ENCODE measurements around the gene KDM4C. TPM values are rescaled to one million over a fixed set of nuclear protein-coding genes. Genes with fewer than 3 reads are reported as not detected.
"Not testable (repeated sequence)": the region's sequence is repeated elsewhere in the genome, so short reads cannot be mapped to it uniquely, and the experiment has no call there.

KDM4C gene
- total RNA-seq, 2 donors from 2014 or later, result 45.4 to 59.9 TPM

DNA sequence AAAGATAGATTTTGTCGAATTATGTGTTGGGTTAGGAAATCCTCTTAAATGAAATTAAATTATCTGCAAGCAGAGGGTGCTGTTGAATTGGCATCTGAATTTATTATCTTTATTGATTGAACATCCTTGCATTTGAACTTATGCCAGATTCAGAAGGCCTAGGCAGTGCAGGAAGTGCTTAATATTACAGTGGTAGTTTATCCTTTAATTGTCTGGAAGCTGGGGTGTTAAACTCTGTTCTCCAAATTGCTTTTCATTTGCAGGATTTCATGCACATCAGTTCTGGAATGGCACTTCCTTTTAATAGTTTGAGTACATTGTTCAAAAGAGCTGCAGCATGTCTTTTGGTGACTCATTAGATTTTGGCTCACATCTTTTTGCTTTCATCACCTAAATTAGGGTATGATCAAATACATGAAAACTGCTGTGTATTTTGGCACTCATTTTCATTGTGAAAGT is 186.3 kb downstream of the KDM4C start:
- ATAC-seq, result no peak
- H3K27ac Mint-ChIP-seq, result no peak overlapping the region
- H3K36me3 Mint-ChIP-seq, result peaks cover 0 to 2% of the 10 kb centered on the region in 2 donors
- H3K9me3 Mint-ChIP-seq, result no peaks in the 10 kb centered on the region
- DNase-seq (ENCODE audit: low spot score in 2 of 2), result no peak

GRCh38 chr9:6944896-6945295 is 187.1 kb downstream of the KDM4C start:
- Mint-ChIP-seq H3K36me3 (peaks cover 0 to 10% of the 10 kb centered on the region in 2 donors), H3K27ac (peak overlapping the region in 1 of 2 donors; percentile 0), H3K9me3 (no peaks in the 10 kb centered on the region)
- ATAC-seq (peak in 1 of 2 donors; percentile 62), DNase-seq (ENCODE audit: low spot score in 2 of 2) (no peak)

- ATAC-seq, result no peak
- no peak overlapping the region for H3K27ac Mint-ChIP-seq
These were observed 188.0 kb downstream of the KDM4C start for GRCh38 chr9:6945816-6946215.

DNA sequence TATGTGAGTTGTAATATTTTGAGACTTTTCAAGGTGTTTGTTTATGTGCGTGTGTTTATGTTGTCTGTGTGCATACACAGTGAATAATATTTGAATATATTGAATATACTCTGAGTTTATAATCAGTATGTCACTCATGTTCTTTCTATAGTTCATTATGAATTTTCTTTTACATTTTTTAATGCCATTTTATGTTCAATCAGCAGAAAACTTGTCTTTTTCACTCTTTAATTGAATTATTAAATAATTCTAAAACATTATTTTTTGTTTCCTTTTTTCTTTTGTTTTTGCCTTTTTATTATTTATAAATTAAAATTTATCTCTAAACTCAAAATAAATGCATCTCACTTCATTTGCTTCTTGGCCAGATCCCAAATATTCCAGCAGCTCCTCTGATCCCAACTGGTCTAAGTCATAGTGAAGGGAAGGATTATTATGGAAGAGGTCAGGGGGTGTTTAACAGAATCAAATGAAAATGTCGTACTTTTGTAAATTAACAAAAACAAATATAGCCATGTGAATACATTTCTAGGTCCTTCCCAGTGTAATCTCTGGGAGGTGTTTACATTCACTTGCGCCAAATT is 188.9 kb downstream of the KDM4C start:
- peaks cover 7 to 16% of the 10 kb centered on the region in 2 donors for H3K36me3 Mint-ChIP-seq
- ATAC-seq (no peak), DNase-seq (ENCODE audit: low spot score in 2 of 2) (no peak)
- no peaks in the 10 kb centered on the region for H3K9me3 Mint-ChIP-seq
- H3K27ac Mint-ChIP-seq, result no peak overlapping the region

More at GRCh38 chr9:6945816-6946215, 188.0 kb downstream of the KDM4C start:
- DNase-seq (ENCODE audit: low spot score in 2 of 2), result no peak
- Mint-ChIP-seq H3K36me3 (peaks cover 7 to 16% of the 10 kb centered on the region in 2 donors), H3K9me3 (no peaks in the 10 kb centered on the region)

- ATAC-seq; H3K27ac Mint-ChIP-seq; H3K9me3 Mint-ChIP-seq; DNase-seq (ENCODE audit: low spot score in 2 of 2): not testable (repeated sequence)
- peaks cover 7 to 16% of the 10 kb centered on the region in 2 donors for H3K36me3 Mint-ChIP-seq
These were observed 191.1 kb downstream of the KDM4C start for GRCh38 chr9:6948921-6949320.

DNA sequence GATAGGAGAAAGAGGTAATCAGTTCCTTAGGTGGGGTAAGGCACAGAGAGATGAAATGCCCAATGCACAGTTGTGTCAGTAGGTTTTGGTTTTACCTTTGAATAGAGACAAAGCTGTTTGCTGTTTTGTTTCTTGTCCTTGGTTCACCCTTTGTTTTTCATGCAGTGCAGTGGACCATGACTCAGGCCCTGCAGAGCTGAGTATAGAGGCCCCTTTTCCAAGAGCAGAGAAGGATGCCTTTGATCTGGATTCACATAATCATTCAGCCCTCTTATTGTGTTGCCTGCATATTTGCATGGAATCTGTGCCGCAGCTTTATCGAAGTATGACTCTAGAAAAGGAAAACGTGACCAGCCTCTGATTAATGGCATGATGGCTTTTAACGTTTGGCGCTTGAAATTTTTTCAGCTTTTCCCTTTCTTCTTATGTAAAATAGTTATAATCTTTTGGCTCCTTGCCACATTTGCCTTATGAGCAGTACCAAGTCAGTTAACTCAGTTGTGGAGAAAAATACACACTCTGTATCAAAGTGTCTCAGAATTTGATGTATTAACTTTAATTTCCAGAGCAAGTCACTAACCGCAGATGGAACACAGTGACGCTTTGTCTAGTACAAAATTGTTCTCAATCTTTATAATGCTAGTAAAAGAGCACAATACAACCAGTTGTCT is 197.6 kb downstream of the KDM4C start:
- Mint-ChIP-seq H3K27ac (no peak overlapping the region), H3K9me3 (no peaks in the 10 kb centered on the region), H3K36me3 (peaks cover 1 to 4% of the 10 kb centered on the region in 2 donors)
- ATAC-seq (peak; percentile 68 to 96), DNase-seq (ENCODE audit: low spot score in 2 of 2) (peak in 1 of 2 donors; percentile 13)

GRCh38 chr9:6956879-6957278 is 199.1 kb downstream of the KDM4C start:
- DNase-seq (ENCODE audit: low spot score in 2 of 2) (no peak), ATAC-seq (no peak)
- no peaks in the 10 kb centered on the region for H3K9me3 Mint-ChIP-seq
- H3K36me3 Mint-ChIP-seq, result no peaks in the 10 kb centered on the region
- no peak overlapping the region for H3K27ac Mint-ChIP-seq

- no peaks in the 10 kb centered on the region for H3K36me3 Mint-ChIP-seq
- DNase-seq (ENCODE audit: low spot score in 2 of 2) (no peak), ATAC-seq (no peak)
- no peaks in the 10 kb centered on the region for H3K9me3 Mint-ChIP-seq
- H3K27ac Mint-ChIP-seq, result no peak overlapping the region
These were observed 201.7 kb downstream of the KDM4C start for GRCh38 chr9:6959270-6960000.

GRCh38 chr9:6960777-6961176 is 203.0 kb downstream of the KDM4C start:
- Mint-ChIP-seq H3K9me3 (no peaks in the 10 kb centered on the region), H3K36me3 (no peaks in the 10 kb centered on the region), H3K27ac (no peak overlapping the region)
- no peak for DNase-seq (ENCODE audit: low spot score in 2 of 2)
- no peak for ATAC-seq

DNA sequence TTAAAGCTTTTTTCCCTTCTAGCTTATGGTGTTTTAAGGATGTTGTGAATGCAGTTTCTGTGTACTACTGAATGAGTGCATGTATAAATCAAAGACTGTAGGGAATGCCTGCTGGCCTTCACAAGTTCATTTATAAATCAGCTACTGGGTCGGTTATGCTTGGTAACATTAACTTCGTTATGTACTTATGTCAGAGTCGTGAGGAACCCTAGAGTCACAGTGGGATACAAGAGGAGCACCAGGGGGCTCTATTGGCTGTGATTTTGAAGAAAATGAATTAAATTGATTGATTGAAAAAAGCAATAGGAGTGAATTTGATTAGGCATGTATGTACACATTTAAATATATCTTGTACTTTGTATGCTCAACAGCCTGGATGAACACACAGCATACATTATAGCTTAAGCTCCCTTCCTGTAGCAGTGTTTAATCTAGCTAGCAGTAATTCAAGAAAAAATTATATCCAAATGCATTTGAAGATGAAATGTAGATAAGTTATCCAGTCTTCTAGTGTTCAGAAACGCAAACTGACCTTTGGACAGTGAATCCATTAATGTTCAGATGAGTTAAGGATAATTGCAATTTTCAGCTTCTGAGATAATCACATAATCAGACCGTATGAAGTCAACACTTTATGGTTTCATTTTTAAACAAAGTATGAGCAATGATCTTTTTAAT is 204.2 kb downstream of the KDM4C start:
- H3K36me3 Mint-ChIP-seq, result no peaks in the 10 kb centered on the region

GRCh38 chr9:6965566-6965965 is 207.8 kb downstream of the KDM4C start:
- no peaks in the 10 kb centered on the region for H3K36me3 Mint-ChIP-seq
- no peaks in the 10 kb centered on the region for H3K9me3 Mint-ChIP-seq
- no peak for DNase-seq (ENCODE audit: low spot score in 2 of 2)
- ATAC-seq, result no peak
- H3K27ac Mint-ChIP-seq, result no peak overlapping the region

More for the DNA sequence above, 204.2 kb downstream of the KDM4C start:
- no peaks in the 10 kb centered on the region for H3K9me3 Mint-ChIP-seq
- no peak overlapping the region for H3K27ac Mint-ChIP-seq
- ATAC-seq, result no peak
- no peak for DNase-seq (ENCODE audit: low spot score in 2 of 2)

DNA sequence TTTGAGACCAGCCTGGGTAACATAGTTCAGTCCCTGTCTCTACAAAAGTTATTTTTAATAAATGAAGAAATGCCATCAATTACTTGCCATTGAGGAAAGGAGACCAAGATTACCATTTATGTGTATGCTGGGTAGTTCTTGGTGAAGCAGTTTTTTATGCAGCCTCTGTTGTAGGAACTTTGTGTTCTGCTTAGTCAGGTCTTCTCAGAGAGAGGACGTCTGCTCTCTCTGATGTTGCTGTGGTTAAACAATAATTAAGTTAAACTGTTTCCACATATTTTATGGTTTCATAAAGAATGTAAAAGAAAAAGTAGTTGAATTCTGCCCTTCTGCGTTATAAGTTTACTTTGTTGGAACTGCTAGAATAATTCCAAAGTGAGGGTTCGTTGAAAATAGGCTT is 210.5 kb downstream of the KDM4C start:
- no peak for ATAC-seq

DNA sequence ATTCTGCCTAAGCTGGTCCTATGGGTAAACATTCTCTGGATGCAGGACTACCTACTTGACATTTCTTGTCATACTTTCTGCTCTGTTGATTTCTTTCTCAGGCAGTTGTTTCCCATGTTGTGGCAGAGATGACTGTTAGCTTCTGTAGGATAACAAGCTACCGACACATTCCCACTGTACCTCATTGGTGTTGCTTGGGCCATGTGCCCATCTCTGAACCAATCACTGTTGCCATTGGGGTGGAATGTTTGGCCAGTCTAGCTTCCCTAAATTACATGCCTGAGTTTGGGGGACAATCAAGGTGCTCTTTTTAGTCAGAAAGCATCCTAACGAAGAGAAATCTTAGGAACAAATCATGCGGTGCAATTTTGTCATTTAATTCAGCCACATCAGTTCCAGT is 212.0 kb downstream of the KDM4C start:
- no peak overlapping the region for H3K27ac Mint-ChIP-seq
- no peaks in the 10 kb centered on the region for H3K36me3 Mint-ChIP-seq
- no peaks in the 10 kb centered on the region for H3K9me3 Mint-ChIP-seq
- no peak for DNase-seq (ENCODE audit: low spot score in 2 of 2)
- no peak for ATAC-seq

More for the DNA sequence above, 210.5 kb downstream of the KDM4C start:
- Mint-ChIP-seq H3K27ac (no peak overlapping the region), H3K9me3 (no peaks in the 10 kb centered on the region), H3K36me3 (no peaks in the 10 kb centered on the region)
- no peak for DNase-seq (ENCODE audit: low spot score in 2 of 2)

DNA sequence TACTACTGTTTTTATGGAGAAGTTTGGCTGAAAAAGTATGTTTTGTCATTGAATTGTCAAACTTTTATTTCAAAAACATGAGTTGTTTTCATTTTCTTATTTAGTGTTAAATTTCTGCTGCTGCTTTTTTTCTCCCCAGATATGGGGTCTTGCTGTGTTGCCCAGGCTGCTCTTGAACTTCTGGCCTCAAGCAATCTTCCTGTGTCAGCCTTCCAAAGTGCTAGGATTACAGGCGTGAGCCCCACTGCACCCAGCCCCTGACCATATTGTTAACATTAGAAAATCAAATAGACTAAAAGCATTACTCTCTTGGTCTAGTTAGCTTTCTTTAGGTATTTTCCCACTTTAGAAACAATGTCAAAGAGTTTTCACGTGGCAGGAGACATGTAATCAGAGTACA is 215.3 kb downstream of the KDM4C start:
- no peak for DNase-seq (ENCODE audit: low spot score in 2 of 2)
- no peak overlapping the region for H3K27ac Mint-ChIP-seq
- ATAC-seq, result no peak
- H3K36me3 Mint-ChIP-seq, result no peaks in the 10 kb centered on the region
- no peaks in the 10 kb centered on the region for H3K9me3 Mint-ChIP-seq

GRCh38 chr9:6973762-6974161 is 216.0 kb downstream of the KDM4C start:
- DNase-seq (ENCODE audit: low spot score in 2 of 2), result no peak
- no peaks in the 10 kb centered on the region for H3K36me3 Mint-ChIP-seq

DNA sequence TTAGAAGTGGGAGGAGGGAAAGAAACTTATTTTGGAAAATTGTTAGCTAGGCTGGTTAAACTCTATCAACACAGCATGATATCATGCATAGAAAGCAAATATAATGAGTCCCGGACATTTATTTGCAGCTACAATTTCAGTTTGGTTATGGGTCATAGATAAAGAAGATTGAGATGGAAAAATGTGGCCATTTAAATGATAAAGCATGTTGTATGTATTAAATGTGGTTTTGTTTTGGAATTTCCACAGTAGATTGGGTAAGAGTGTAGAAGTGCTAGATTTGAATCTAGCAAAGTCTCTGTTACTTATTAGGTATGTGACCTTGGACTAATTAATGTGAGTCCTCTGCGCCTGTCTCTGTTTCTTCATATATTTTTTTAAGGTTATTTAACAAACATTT is 217.4 kb downstream of the KDM4C start:
- H3K27ac Mint-ChIP-seq, result no peak overlapping the region
- ATAC-seq, result no peak
- DNase-seq (ENCODE audit: low spot score in 2 of 2), result no peak
- no peaks in the 10 kb centered on the region for H3K36me3 Mint-ChIP-seq
- no peaks in the 10 kb centered on the region for H3K9me3 Mint-ChIP-seq

More at GRCh38 chr9:6973762-6974161, 216.0 kb downstream of the KDM4C start:
- ATAC-seq, result peak; percentile 39 to 57
- Mint-ChIP-seq H3K27ac (peak overlapping the region in 1 of 2 donors; percentile 44), H3K9me3 (no peaks in the 10 kb centered on the region)

DNA sequence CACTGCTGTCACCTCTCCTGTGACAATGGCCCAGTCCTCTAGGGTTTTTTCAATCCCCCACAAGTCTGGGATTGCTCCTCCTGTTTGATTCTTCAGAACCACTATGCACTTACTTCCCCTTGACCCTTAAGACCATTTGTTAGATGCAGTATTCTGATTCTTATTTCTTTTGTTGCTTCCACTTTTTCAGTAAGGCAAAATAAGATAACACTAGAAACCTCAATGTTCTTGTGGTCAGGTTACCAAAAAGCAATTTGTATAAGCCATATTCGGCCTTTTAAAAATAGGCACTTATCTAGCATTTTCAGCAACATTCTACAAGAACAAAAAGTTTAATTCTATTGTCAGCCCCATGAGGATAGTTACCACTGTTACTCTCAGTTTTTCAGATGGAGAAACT is 220.0 kb downstream of the KDM4C start:
- Mint-ChIP-seq H3K27ac (no peak overlapping the region), H3K36me3 (no peaks in the 10 kb centered on the region), H3K9me3 (no peaks in the 10 kb centered on the region)
- no peak for ATAC-seq
- DNase-seq (ENCODE audit: low spot score in 2 of 2), result no peak

Measured in activated naive CD4-positive, alpha-beta T cell treated with anti-CD3 and anti-CD28 coated beads, Interleukin-2, amount 50 U/mL, for 72 hours (primary cell).